ENCODE results near the gene ZNF341.

Gene ZNF341

DNA sequence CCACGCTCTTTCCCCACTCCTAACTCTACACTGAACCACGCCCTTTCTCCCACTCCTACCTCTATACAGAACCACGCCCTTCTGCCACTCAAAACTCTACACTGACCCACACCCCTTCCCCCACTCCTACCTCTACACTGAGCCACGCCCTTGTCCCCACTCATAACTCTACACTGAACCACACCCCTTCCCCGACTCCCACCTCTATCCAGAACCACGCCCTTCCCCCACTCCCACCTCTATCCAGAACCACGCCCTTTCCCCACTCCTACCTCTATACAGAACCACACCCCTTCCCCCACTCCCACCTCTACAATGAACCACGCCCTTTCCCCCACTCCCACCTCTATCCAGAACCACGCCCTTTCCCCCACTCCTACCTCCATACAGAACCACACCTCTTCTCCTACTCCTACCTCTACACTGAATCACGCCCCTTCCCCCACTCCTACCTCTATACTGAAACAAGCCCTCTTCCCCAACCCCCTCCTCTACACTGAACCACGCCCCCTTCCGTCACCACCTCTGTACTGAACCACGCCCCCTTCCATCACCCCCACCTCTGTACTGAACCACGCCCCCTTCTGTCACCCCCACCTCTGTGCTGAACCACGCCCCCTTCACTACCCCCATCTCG lies 21.8 kb upstream of the ZNF341 start:
- Histone ChIP-seq H3K4me2 (ENCODE audit: low read length) (no peak overlapping the region), H4K20me1 (ENCODE audit: insufficient read depth, low read length) (no peaks in the 10 kb centered on the region), H3K36me3 (replicated peaks; ENCODE audit: low read depth, low read length) (no peaks in the 10 kb centered on the region), H3K27ac (ENCODE audit: low read length) (no peak overlapping the region), H3K9me3 (ENCODE audit: insufficient read depth, low read length) (no peaks in the 10 kb centered on the region), H2AFZ (ENCODE audit: low read depth, low read length) (no peak overlapping the region), H3K9ac (ENCODE audit: low read length) (no peak overlapping the region), H3K4me1 (ENCODE audit: low read length) (no peaks in the 10 kb centered on the region), H3K79me2 (ENCODE audit: low read length) (no peaks in the 10 kb centered on the region), H3K4me3 (ENCODE audit: low read length) (no peak overlapping the region), H3K27me3 (ENCODE audit: low read depth, low read length) (no peaks in the 10 kb centered on the region)
- TF ChIP-seq EZH2phosphoT487 (IDR thresholded peaks at IDR 0.05; ENCODE audit: low read depth) (no peak), CTCF (IDR thresholded peaks at IDR 0.05; ENCODE audit: low read depth, low read length) (no peak)

DNA sequence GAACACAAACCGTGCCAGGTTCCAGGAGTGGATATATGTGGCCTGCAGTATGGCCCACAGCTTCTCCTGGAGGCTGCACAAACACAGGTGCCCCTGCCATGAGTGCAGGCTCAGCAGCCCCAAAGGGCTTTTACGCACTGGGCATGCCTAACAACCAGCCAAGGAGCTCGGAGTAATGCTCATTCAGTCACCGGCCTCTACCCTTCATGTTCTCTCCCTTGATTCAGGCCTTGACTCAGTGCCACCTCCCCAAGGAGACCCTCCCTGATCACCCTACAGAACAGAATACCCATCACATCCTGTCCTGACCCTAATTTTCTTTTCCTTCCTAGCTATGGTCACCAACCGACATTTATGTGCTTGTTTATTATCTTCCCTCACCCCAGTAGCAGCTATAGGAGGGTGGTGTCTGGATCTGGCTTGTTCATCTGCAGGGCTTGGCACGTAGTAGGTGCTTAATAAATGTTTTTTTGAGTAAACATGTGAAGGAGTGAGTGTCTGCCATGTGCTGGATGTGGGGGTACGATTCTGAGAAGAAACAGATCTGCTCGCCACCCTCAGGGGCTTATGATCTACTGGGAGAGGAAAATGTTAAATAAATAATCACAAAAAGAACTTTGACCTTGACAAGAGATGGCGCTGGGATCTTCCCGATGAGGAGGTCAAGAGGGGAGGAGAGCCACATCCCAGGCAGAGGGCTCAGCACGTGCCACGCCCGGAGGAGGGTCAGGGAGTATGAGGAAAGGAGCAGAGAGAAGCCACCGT lies 20.9 kb upstream of the ZNF341 start:
- Histone ChIP-seq H3K36me3 (replicated peaks; ENCODE audit: low read depth, low read length) (no peaks in the 10 kb centered on the region), H3K79me2 (ENCODE audit: low read length) (no peaks in the 10 kb centered on the region), H3K4me1 (ENCODE audit: low read length) (no peaks in the 10 kb centered on the region), H3K9me3 (ENCODE audit: insufficient read depth, low read length) (no peaks in the 10 kb centered on the region), H4K20me1 (ENCODE audit: insufficient read depth, low read length) (no peaks in the 10 kb centered on the region), H3K27ac (ENCODE audit: low read length) (no peak overlapping the region), H3K9ac (ENCODE audit: low read length) (no peak overlapping the region), H3K4me3 (ENCODE audit: low read length) (no peak overlapping the region), H3K4me2 (ENCODE audit: low read length) (no peak overlapping the region), H2AFZ (ENCODE audit: low read depth, low read length) (no peak overlapping the region), H3K27me3 (ENCODE audit: low read depth, low read length) (no peaks in the 10 kb centered on the region)
- TF ChIP-seq CTCF (IDR thresholded peaks at IDR 0.05; ENCODE audit: low read depth, low read length), result no peak
- no peak for TF ChIP-seq EZH2phosphoT487 (IDR thresholded peaks at IDR 0.05; ENCODE audit: low read depth)

DNA sequence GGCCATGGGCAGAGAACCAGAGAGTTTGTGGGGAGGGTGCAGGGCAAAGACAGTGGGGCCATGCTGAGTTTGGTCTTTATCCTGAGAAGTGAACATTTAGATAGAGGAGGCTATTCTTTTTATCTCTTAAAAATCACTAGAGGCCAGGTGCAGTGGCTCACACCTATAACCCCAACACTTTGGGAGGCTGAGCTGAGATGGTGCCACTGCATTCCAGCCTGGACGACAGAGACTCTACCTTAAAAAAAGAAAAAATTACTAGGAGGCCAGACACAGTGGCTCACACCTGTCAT lies 20.4 kb upstream of the ZNF341 start:
- Histone ChIP-seq H3K36me3 (replicated peaks; ENCODE audit: low read depth, low read length) (no peaks in the 10 kb centered on the region), H3K9ac (ENCODE audit: low read length) (no peak overlapping the region), H3K27ac (ENCODE audit: low read length) (no peak overlapping the region), H3K9me3 (ENCODE audit: insufficient read depth, low read length) (no peaks in the 10 kb centered on the region), H3K4me3 (ENCODE audit: low read length) (no peak overlapping the region), H3K4me2 (ENCODE audit: low read length) (no peak overlapping the region), H3K27me3 (ENCODE audit: low read depth, low read length) (no peaks in the 10 kb centered on the region), H3K79me2 (ENCODE audit: low read length) (no peaks in the 10 kb centered on the region), H2AFZ (ENCODE audit: low read depth, low read length) (no peak overlapping the region), H4K20me1 (ENCODE audit: insufficient read depth, low read length) (no peaks in the 10 kb centered on the region), H3K4me1 (ENCODE audit: low read length) (no peaks in the 10 kb centered on the region)
- no peak for TF ChIP-seq CTCF (IDR thresholded peaks at IDR 0.05; ENCODE audit: low read depth, low read length)

GRCh38 chr20:33713865-33714367 lies 17.9 kb upstream of the ZNF341 start:
- H2AFZ ChIP-seq (ENCODE audit: low read depth, low read length), result no peak overlapping the region

More at GRCh38 chr20:33713865-33714367, 17.9 kb upstream of the ZNF341 start:
- Histone ChIP-seq H3K9ac (ENCODE audit: low read length) (no peak overlapping the region), H3K4me3 (ENCODE audit: low read length) (no peak overlapping the region), H3K4me2 (ENCODE audit: low read length) (no peak overlapping the region), H3K79me2 (ENCODE audit: low read length) (no peaks in the 10 kb centered on the region), H3K9me3 (ENCODE audit: insufficient read depth, low read length) (no peaks in the 10 kb centered on the region), H3K4me1 (ENCODE audit: low read length) (no peaks in the 10 kb centered on the region), H4K20me1 (ENCODE audit: insufficient read depth, low read length) (no peaks in the 10 kb centered on the region), H3K27me3 (ENCODE audit: low read depth, low read length) (no peaks in the 10 kb centered on the region), H3K27ac (ENCODE audit: low read length) (no peak overlapping the region), H3K36me3 (replicated peaks; ENCODE audit: low read depth, low read length) (no peaks in the 10 kb centered on the region)
- TF ChIP-seq EZH2phosphoT487 (IDR thresholded peaks at IDR 0.05; ENCODE audit: low read depth), result no peak
- TF ChIP-seq CTCF (IDR thresholded peaks at IDR 0.05; ENCODE audit: low read depth, low read length), result no peak
